Activated CD8-positive, alpha-beta T cell treated with anti-CD3 and anti-CD28 coated beads for 36 hours (primary cell): ENCODE measurements around the gene KCNQ5. TPM values are rescaled to one million over a fixed set of nuclear protein-coding genes. Genes with fewer than 3 reads are reported as not detected.

Experiments used
- ATAC-seq: fragments of 200-7000 bp; cut with Tn5 transposase; one replicate; pipeline ENCODE4 v1.10.0; 2021; ENCODE audit warnings: mild to moderate bottlenecking, moderate library complexity
- CTCF ChIA-PET: fragments of 350-600 bp; sonication (Branson Sonifier 250); formaldehyde crosslinking; loops from one replicate; lab custom pipeline; 2021; ENCODE audit warnings: antibody characterized with exemption; lab: Charles Lee
- POLR2A ChIA-PET: fragments of 350-600 bp; sonication (Branson Sonifier 250); formaldehyde crosslinking; loops from one replicate; lab custom pipeline; 2021; ENCODE audit warnings: antibody characterized with exemption; lab: Charles Lee
- DNase-seq: peaks from one replicate; pipeline ENCODE4 v3.0.0-alpha.2; 2020
- H3K27ac Mint-ChIP-seq: one replicate; pipeline ENCODE4 v1.8.0; 2021; ENCODE audit warnings: mild to moderate bottlenecking, mixed read lengths
- H3K27me3 Mint-ChIP-seq: one replicate; pipeline ENCODE4 v1.8.0; 2021; ENCODE audit warnings: mixed read lengths
- H3K36me3 Mint-ChIP-seq: one replicate; pipeline ENCODE4 v1.8.0; 2021; ENCODE audit warnings: low read depth, mixed read lengths
- H3K4me1 Mint-ChIP-seq: one replicate; pipeline ENCODE4 v1.8.0; 2021; ENCODE audit warnings: low read depth, mixed read lengths
- H3K4me3 Mint-ChIP-seq: one replicate; pipeline ENCODE4 v1.8.0; 2021; ENCODE audit warnings: mild to moderate bottlenecking, moderate library complexity, mixed read lengths
- H3K9me3 Mint-ChIP-seq: one replicate; pipeline ENCODE4 v1.8.0; 2021; ENCODE audit warnings: mixed read lengths
- intact Hi-C: fragments of 100-400 bp; cut with micrococcal nuclease; formaldehyde crosslinking; loops from one replicate; pipeline ENCODE4 v1.10.0; 2022
- total RNA-seq, 2 experiments: library from RNA; stranded (reverse); gene quantifications; one replicate each; pipeline ENCODE4 v1.2.3, GENCODE V29; 2021
- TF ChIP-seq, protein P1 (sequence below): fragments of 200-600 bp; IDR thresholded peaks from one replicate; pipeline ENCODE4 v1.8.0; 2022; ENCODE audit warnings: antibody characterized with exemption, mild to moderate bottlenecking

KCNQ5 gene
- total RNA-seq, 2 experiments from 2014 or later, result 14.6 to 14.9 TPM

GRCh38 chr6:72967329-72967728 lies 345.5 kb downstream of the KCNQ5 start:
- TF ChIP-seq, protein P1, sequence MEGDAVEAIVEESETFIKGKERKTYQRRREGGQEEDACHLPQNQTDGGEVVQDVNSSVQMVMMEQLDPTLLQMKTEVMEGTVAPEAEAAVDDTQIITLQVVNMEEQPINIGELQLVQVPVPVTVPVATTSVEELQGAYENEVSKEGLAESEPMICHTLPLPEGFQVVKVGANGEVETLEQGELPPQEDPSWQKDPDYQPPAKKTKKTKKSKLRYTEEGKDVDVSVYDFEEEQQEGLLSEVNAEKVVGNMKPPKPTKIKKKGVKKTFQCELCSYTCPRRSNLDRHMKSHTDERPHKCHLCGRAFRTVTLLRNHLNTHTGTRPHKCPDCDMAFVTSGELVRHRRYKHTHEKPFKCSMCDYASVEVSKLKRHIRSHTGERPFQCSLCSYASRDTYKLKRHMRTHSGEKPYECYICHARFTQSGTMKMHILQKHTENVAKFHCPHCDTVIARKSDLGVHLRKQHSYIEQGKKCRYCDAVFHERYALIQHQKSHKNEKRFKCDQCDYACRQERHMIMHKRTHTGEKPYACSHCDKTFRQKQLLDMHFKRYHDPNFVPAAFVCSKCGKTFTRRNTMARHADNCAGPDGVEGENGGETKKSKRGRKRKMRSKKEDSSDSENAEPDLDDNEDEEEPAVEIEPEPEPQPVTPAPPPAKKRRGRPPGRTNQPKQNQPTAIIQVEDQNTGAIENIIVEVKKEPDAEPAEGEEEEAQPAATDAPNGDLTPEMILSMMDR, result no peak
- no peaks in the 10 kb centered on the region for H3K4me1 Mint-ChIP-seq
- H3K27ac Mint-ChIP-seq, result no peak overlapping the region
- CTCF ChIA-PET, result no interaction called here
- intact Hi-C loops, result no loop called here
- POLR2A ChIA-PET, result no interaction called here
- DNase-seq (no peak), ATAC-seq (no peak)
- H3K27me3 Mint-ChIP-seq, result no peaks in the 10 kb centered on the region
- no peak overlapping the region for H3K4me3 Mint-ChIP-seq
- no peaks in the 10 kb centered on the region for H3K36me3 Mint-ChIP-seq
- H3K9me3 Mint-ChIP-seq, result no peaks in the 10 kb centered on the region

DNA sequence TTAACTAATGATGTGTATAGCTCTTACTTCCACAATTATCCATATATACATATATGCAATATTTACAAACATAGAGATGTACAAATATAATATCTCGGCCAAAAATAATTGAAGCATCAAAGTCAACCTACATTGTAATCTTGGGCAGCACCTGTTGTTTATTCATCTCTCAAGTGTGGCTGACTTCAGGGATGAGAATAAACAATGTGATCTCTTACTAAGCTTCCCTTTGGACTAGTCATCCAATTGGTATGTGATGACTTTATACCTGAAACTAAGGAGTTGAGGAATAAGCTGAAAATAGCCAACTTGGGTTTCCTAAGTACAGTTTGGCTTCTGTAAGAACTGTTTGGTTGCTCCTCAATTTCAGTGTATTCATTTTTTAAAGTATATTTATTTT lies 346.8 kb downstream of the KCNQ5 start:
- H3K4me1 Mint-ChIP-seq, result no peaks in the 10 kb centered on the region
- no peak overlapping the region for H3K4me3 Mint-ChIP-seq
- DNase-seq, result no peak
- ATAC-seq, result no peak
- TF ChIP-seq, protein P1, result no peak
- intact Hi-C loops, result no loop called here
- no peak overlapping the region for H3K27ac Mint-ChIP-seq
- H3K27me3 Mint-ChIP-seq, result no peaks in the 10 kb centered on the region
- ChIA-PET POLR2A (no interaction called here), CTCF (no interaction called here)
- no peaks in the 10 kb centered on the region for H3K9me3 Mint-ChIP-seq
- no peaks in the 10 kb centered on the region for H3K36me3 Mint-ChIP-seq

- no peaks in the 10 kb centered on the region for H3K4me1 Mint-ChIP-seq
- ATAC-seq (no peak), DNase-seq (no peak)
- no peaks in the 10 kb centered on the region for H3K36me3 Mint-ChIP-seq
- CTCF ChIA-PET, result no interaction called here
- TF ChIP-seq, protein P1, result no peak
- no peaks in the 10 kb centered on the region for H3K9me3 Mint-ChIP-seq
- no peak overlapping the region for H3K27ac Mint-ChIP-seq
- POLR2A ChIA-PET, result no interaction called here
- no peaks in the 10 kb centered on the region for H3K27me3 Mint-ChIP-seq
- intact Hi-C loops, result no loop called here
- no peak overlapping the region for H3K4me3 Mint-ChIP-seq
These were observed 347.8 kb downstream of the KCNQ5 start for GRCh38 chr6:72969666-72970065.

GRCh38 chr6:72972579-72972978 lies 350.7 kb downstream of the KCNQ5 start:
- ATAC-seq, result no peak
- CTCF ChIA-PET, result no interaction called here
- H3K27ac Mint-ChIP-seq, result no peak overlapping the region

DNA sequence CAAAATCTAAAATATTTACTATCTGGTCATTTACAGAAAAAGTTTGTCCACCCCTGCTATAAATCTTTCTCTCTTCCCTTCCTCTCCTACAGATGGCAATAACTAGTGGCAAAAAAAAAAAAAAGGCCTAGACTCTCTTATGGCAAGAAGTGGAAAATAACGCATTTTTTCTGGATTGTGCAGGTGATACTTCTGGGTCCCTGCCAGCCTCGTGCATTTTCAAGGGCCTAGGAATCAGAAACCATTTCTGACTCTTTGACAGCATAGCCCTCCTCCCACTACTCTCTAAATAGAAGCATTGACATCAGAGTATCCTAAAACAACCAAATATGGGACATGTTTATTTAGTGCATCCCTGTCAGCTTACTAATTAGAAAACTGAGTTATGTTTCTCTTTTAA lies 352.4 kb downstream of the KCNQ5 start:
- CTCF ChIA-PET, result no interaction called here
- Mint-ChIP-seq H3K36me3 (peaks cover 12% of the 10 kb centered on the region), H3K27ac (no peak overlapping the region), H3K9me3 (peaks cover 6% of the 10 kb centered on the region), H3K4me1 (no peaks in the 10 kb centered on the region), H3K4me3 (no peak overlapping the region), H3K27me3 (no peaks in the 10 kb centered on the region)
- TF ChIP-seq, protein P1, result no peak
- DNase-seq, result no peak
- POLR2A ChIA-PET, result no interaction called here
- no peak for ATAC-seq
- intact Hi-C loops, result no loop called here

More at GRCh38 chr6:72972579-72972978, 350.7 kb downstream of the KCNQ5 start:
- H3K4me1 Mint-ChIP-seq, result no peaks in the 10 kb centered on the region
- POLR2A ChIA-PET, result no interaction called here
- H3K9me3 Mint-ChIP-seq, result no peaks in the 10 kb centered on the region
- no peak for DNase-seq
- intact Hi-C loops, result no loop called here
- no peak overlapping the region for H3K4me3 Mint-ChIP-seq
- TF ChIP-seq, protein P1, result no peak
- peaks cover 2% of the 10 kb centered on the region for H3K36me3 Mint-ChIP-seq
- H3K27me3 Mint-ChIP-seq, result no peaks in the 10 kb centered on the region
